Measurements from ENCODE around the gene CCDC157. TPM values are rescaled to one million over a fixed set of nuclear protein-coding genes. Genes with fewer than 3 reads are reported as not detected.

The CCDC157 gene
- total and polyA plus RNA-seq, 12 donors: 0.48 to 9.9 (median 2.8) TPM

GRCh38 chr22:30326255-30326705 is 30.5 kb upstream of the CCDC157 start:
- peak overlapping the region; percentile 35 to 91 (median 81) for H3K27ac ChIP-seq
- no peaks in the 10 kb centered on the region for H3K36me3 ChIP-seq (replicated peaks in 1 of 2)
- H3K9me3 ChIP-seq (replicated peaks in 1 of 3): no peaks in the 10 kb centered on the region
- TF ChIP-seq CTCF (IDR thresholded peaks at IDR 0.05) (no peak), POLR2A (IDR thresholded peaks at IDR 0.05) (no peak)
- WGBS, 4 donors: 0 to 2% (median 0%) methylated on average over 2 to 34 of the region's 34 CpGs
- H3K4me3 ChIP-seq: peak overlapping the region; percentile 60 to 92 (median 63)
- H3K4me1 ChIP-seq (replicated peaks in 1 of 2): peaks cover 34 to 52% of the 10 kb centered on the region in 2 donors
- intact Hi-C loops (cut with DNase I): loop anchor here in 1 of 2 donors (5.0 kb wide), 1 partner anchor 39 kb away; the partner anchor contains the start of gene CASTOR1
- DNase-seq: peak in 2 of 7 donors; percentile 42 to 44
- no peaks in the 10 kb centered on the region for H3K27me3 ChIP-seq

GRCh38 chr22:30326706-30327362 is 30.0 kb upstream of the CCDC157 start, which contains the start of gene TBC1D10A:
Gene TBC1D10A (minus strand): TSS chr22:30326941. CDS start chr22:30326881, 60 bp downstream.
- peak; percentile 64 to 90 for TF ChIP-seq POLR2A (IDR thresholded peaks at IDR 0.05)
- TF ChIP-seq CTCF (IDR thresholded peaks at IDR 0.05): no peak
- Histone ChIP-seq H3K27ac (peak within 1 kb of the TSS; percentile 35 to 91 (median 81)), H3K27me3 (no peaks in the 10 kb centered on the region), H3K36me3 (replicated peaks in 1 of 2) (no peaks in the 10 kb centered on the region), H3K4me3 (peak within 1 kb of the TSS; percentile 60 to 92 (median 63)), H3K9me3 (replicated peaks in 1 of 3) (no peaks in the 10 kb centered on the region), H3K4me1 (replicated peaks in 1 of 2) (peaks cover 34 to 47% of the 10 kb centered on the region in 2 donors)
- DNase-seq: peak; percentile 88 to 95 (median 90)
- intact Hi-C loops (cut with DNase I): loop anchor here in 1 of 2 donors (5.0 kb wide), 1 partner anchor 40 kb away; the partner anchor contains the start of gene CASTOR1
- 0 to 1% (median 1%) methylated on average over 5 to 69 of the region's 69 CpGs; no CpG with 5 or more reads in 1 of the 4 donors for WGBS, 4 donors

GRCh38 chr22:30327864-30328345 is 28.9 kb upstream of the CCDC157 start:
- peak overlapping the region in 2 of 5 donors; percentile 57 to 91 for H3K27ac ChIP-seq
- intact Hi-C loops (cut with DNase I): loop anchor here in 1 of 2 donors (5.0 kb wide), 1 partner anchor 41 kb away; the partner anchor contains the start of gene CASTOR1

More at GRCh38 chr22:30327864-30328345, 28.9 kb upstream of the CCDC157 start:
- 81 to 92% (median 84%) methylated on average over 5 of the region's 5 CpGs for WGBS, 4 donors
- no peak overlapping the region for H3K4me3 ChIP-seq
- H3K9me3 ChIP-seq (replicated peaks in 1 of 3): no peaks in the 10 kb centered on the region
- TF ChIP-seq CTCF (IDR thresholded peaks at IDR 0.05) (no peak), POLR2A (IDR thresholded peaks at IDR 0.05) (no peak)
- peaks cover 32 to 36% of the 10 kb centered on the region in 2 donors for H3K4me1 ChIP-seq (replicated peaks in 1 of 2)
- no peak for DNase-seq
- peaks cover 0 to 8% of the 10 kb centered on the region in 2 donors for H3K36me3 ChIP-seq (replicated peaks in 1 of 2)
- no peaks in the 10 kb centered on the region for H3K27me3 ChIP-seq
